ENCODE results near the gene VIL1. TPM values are rescaled to one million over a fixed set of nuclear protein-coding genes. Genes with fewer than 3 reads are reported as not detected.

VIL1 gene
- polyA plus RNA-seq, 3 donors = not detected

DNA sequence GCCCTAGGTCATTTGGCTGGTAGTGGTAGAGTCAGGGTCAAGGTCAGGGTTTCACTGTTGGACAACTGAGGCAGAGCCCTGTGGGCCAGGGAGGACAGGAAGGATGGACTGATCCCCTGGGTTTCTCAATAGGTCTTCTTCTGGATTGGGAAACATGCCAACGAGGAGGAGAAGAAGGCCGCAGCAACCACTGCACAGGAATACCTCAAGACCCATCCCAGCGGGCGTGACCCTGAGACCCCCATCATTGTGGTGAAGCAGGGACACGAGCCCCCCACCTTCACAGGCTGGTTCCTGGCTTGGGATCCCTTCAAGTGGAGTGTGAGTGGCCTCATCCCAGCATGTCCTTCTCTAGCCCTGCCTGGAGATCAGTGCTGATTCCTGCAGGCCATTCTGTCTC lies 18.1 kb downstream of the VIL1 start:
- Histone ChIP-seq H3K27me3 (ENCODE audit: control insufficient read depth in 2 of 2, insufficient read depth in 2 of 2, low read length in 2 of 2) (no peaks in the 10 kb centered on the region), H3K79me2 (ENCODE audit: insufficient read depth, low read length) (no peaks in the 10 kb centered on the region), H3K36me3 (replicated peaks in 1 of 2; ENCODE audit: control insufficient read depth in 1 of 2, insufficient read depth in 2 of 2, low read length in 2 of 2) (no peaks in the 10 kb centered on the region), H3K27ac (ENCODE audit: low read depth in 1 of 2, low read length in 2 of 2) (no peak overlapping the region), H4K20me1 (ENCODE audit: insufficient read depth, low read length) (no peaks in the 10 kb centered on the region), H3K9me3 (replicated peaks in 1 of 2; ENCODE audit: control insufficient read depth in 1 of 2, insufficient read depth in 1 of 2, low read length in 2 of 2) (no peaks in the 10 kb centered on the region), H3K4me1 (ENCODE audit: control insufficient read depth in 1 of 2, insufficient read depth in 2 of 2, low read length in 2 of 2) (peaks cover 6 to 11% of the 10 kb centered on the region in 2 donors), H3K4me3 (replicated peaks in 1 of 3; ENCODE audit: low read depth in 2 of 3, low read length in 3 of 3) (no peak overlapping the region), H3K4me2 (replicated peaks; ENCODE audit: extremely low read depth, low read length, poor library complexity, severe bottlenecking) (no peak overlapping the region), H3K9ac (ENCODE audit: insufficient read depth, low read length, poor library complexity, severe bottlenecking) (no peak overlapping the region), H2AFZ (ENCODE audit: insufficient read depth, low read depth, low read length, poor library complexity, severe bottlenecking) (no peak overlapping the region)
- Mint-ChIP-seq H3K9me3 (no peaks in the 10 kb centered on the region), H3K27ac (peak overlapping the region in 1 of 7 donors; percentile 49), H3K36me3 (no peaks in the 10 kb centered on the region), H3K4me1 (peaks cover 15% of the 10 kb centered on the region), H3K27me3 (ENCODE audit: low read depth in 3 of 3) (peaks cover 0 to 4% (median 4%) of the 10 kb centered on the region in 3 donors), H3K4me3 (no peak overlapping the region)
- DNase-seq = no peak
- 33% methylated on average over 1 of the region's 5 CpGs for WGBS (ENCODE audit: insufficient coverage)
- intact Hi-C loops (cut with micrococcal nuclease) = no loop called here
- TF ChIP-seq, protein P1, sequence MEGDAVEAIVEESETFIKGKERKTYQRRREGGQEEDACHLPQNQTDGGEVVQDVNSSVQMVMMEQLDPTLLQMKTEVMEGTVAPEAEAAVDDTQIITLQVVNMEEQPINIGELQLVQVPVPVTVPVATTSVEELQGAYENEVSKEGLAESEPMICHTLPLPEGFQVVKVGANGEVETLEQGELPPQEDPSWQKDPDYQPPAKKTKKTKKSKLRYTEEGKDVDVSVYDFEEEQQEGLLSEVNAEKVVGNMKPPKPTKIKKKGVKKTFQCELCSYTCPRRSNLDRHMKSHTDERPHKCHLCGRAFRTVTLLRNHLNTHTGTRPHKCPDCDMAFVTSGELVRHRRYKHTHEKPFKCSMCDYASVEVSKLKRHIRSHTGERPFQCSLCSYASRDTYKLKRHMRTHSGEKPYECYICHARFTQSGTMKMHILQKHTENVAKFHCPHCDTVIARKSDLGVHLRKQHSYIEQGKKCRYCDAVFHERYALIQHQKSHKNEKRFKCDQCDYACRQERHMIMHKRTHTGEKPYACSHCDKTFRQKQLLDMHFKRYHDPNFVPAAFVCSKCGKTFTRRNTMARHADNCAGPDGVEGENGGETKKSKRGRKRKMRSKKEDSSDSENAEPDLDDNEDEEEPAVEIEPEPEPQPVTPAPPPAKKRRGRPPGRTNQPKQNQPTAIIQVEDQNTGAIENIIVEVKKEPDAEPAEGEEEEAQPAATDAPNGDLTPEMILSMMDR (IDR thresholded peaks at IDR 0.05) = no peak

DNA sequence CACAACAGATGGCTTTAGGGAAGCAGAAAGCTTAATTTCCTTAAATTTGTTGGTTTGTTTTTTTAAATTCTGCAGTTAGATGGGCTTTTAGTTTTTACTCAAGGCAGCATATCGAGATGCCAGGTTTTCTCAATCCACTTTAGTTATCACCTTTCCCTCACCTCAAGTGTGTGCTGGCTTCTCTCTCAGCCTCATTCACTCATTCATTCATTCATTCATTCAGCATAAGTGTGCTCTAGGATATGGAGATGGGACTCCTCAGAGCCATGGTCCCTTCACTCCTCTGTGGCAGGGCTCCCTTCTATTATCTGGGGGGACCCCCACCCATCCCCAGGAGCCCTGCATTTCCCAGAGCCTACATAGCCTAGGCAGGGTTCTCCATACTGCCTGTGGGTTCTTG lies 19.0 kb downstream of the VIL1 start:
- Histone ChIP-seq H3K27me3 (ENCODE audit: control insufficient read depth in 2 of 2, insufficient read depth in 2 of 2, low read length in 2 of 2) (no peaks in the 10 kb centered on the region), H3K4me1 (ENCODE audit: control insufficient read depth in 1 of 2, insufficient read depth in 2 of 2, low read length in 2 of 2) (peaks cover 6 to 11% of the 10 kb centered on the region in 2 donors), H3K4me3 (replicated peaks in 1 of 3; ENCODE audit: low read depth in 2 of 3, low read length in 3 of 3) (no peak overlapping the region), H4K20me1 (ENCODE audit: insufficient read depth, low read length) (no peaks in the 10 kb centered on the region), H3K9me3 (replicated peaks in 1 of 2; ENCODE audit: control insufficient read depth in 1 of 2, insufficient read depth in 1 of 2, low read length in 2 of 2) (no peaks in the 10 kb centered on the region), H3K9ac (ENCODE audit: insufficient read depth, low read length, poor library complexity, severe bottlenecking) (no peak overlapping the region), H3K27ac (ENCODE audit: low read depth in 1 of 2, low read length in 2 of 2) (no peak overlapping the region), H3K4me2 (replicated peaks; ENCODE audit: extremely low read depth, low read length, poor library complexity, severe bottlenecking) (no peak overlapping the region), H3K36me3 (replicated peaks in 1 of 2; ENCODE audit: control insufficient read depth in 1 of 2, insufficient read depth in 2 of 2, low read length in 2 of 2) (no peaks in the 10 kb centered on the region), H2AFZ (ENCODE audit: insufficient read depth, low read depth, low read length, poor library complexity, severe bottlenecking) (no peak overlapping the region), H3K79me2 (ENCODE audit: insufficient read depth, low read length) (no peaks in the 10 kb centered on the region)
- Mint-ChIP-seq H3K9me3 (no peaks in the 10 kb centered on the region), H3K27ac (peak overlapping the region in 1 of 7 donors; percentile 45), H3K36me3 (no peaks in the 10 kb centered on the region), H3K4me1 (peaks cover 15% of the 10 kb centered on the region), H3K27me3 (ENCODE audit: low read depth in 3 of 3) (peaks cover 0 to 1% (median 0%) of the 10 kb centered on the region in 3 donors), H3K4me3 (no peak overlapping the region)
- DNase-seq = no peak
- intact Hi-C loops (cut with micrococcal nuclease) = no loop called here
- WGBS (ENCODE audit: insufficient coverage) = no CpG with 5 or more reads among the region's 1 CpG
- TF ChIP-seq, protein P1 (IDR thresholded peaks at IDR 0.05) = no peak
